Measurements from ENCODE around the gene FAM193A.
"Not testable (repeated sequence)": the region's sequence is repeated elsewhere in the genome, so short reads cannot be mapped to it uniquely, and the experiment has no call there.

Gene FAM193A

GRCh38 chr4:2755821-2756690 lies 219.6 kb downstream of the FAM193A start, which contains the start of gene TNIP2:
Gene TNIP2 (minus strand): TSS chr4:2756336. CDS start chr4:2756289, 47 bp downstream.
- no peak for DNase-seq

GRCh38 chr4:2756691-2757350 lies 220.4 kb downstream of the FAM193A start:
- no peak for DNase-seq

GRCh38 chr4:2757426-2757825 lies 221.0 kb downstream of the FAM193A start:
- no peak for DNase-seq

GRCh38 chr4:2761035-2761923 lies 224.8 kb downstream of the FAM193A start:
- no peak for DNase-seq

- DNase-seq, result no peak
Observed at GRCh38 chr4:2762048-2762447, 225.6 kb downstream of the FAM193A start.

- DNase-seq, result not testable (repeated sequence)
Observed at GRCh38 chr4:2762486-2763370, 226.3 kb downstream of the FAM193A start.

- DNase-seq, result no peak
Observed at GRCh38 chr4:2763511-2763967, 227.1 kb downstream of the FAM193A start.

GRCh38 chr4:2765832-2766526 lies 229.5 kb downstream of the FAM193A start:
- DNase-seq, result no peak

- no peak for DNase-seq
Observed at GRCh38 chr4:2767046-2767704, 230.7 kb downstream of the FAM193A start.

GRCh38 chr4:2767705-2768074 lies 231.2 kb downstream of the FAM193A start:
- DNase-seq, result no peak

GRCh38 chr4:2768124-2768523 lies 231.7 kb downstream of the FAM193A start:
- no peak for DNase-seq

- DNase-seq, result no peak
Observed at GRCh38 chr4:2768921-2769336, 232.5 kb downstream of the FAM193A start.

- no peak for DNase-seq
Observed at GRCh38 chr4:2771264-2771663, 234.8 kb downstream of the FAM193A start.

- not testable (repeated sequence) for DNase-seq
Observed at GRCh38 chr4:2780643-2781042, 244.2 kb downstream of the FAM193A start.

- no peak for DNase-seq
Observed at GRCh38 chr4:2781911-2782310, 245.5 kb downstream of the FAM193A start.
